SK-N-SH treated with all-trans-retinoic acid at 6 μM for 48 hours (cell line): Measurements from ENCODE around the gene LDB2.
"Not testable (repeated sequence)": the region's sequence is repeated elsewhere in the genome, so short reads cannot be mapped to it uniquely, and the experiment has no call there.

ENCODE experiments used
- ATAC-seq: fragments of 200-7000 bp; cut with Tn5 transposase; 3 replicates; pipeline ENCODE4 v1.9.1; 2020; ENCODE audit warnings: mild to moderate bottlenecking, moderate library complexity
- ARNTL ChIP-seq: fragments of 450-650 bp; formaldehyde crosslinking; IDR thresholded peaks from 2 replicates; pipeline ENCODE4 v1.5.0; 2020; ENCODE audit warnings: low read depth, mild to moderate bottlenecking, moderate library complexity, borderline replicate concordance
- BACH2 ChIP-seq: fragments of 250-450 bp; sonication (Bioruptor Pico); IDR thresholded peaks from 2 replicates; pipeline ENCODE4 v1.9.0; 2021; ENCODE audit warnings: mild to moderate bottlenecking, borderline replicate concordance
- CREB5 ChIP-seq: fragments of 250-450 bp; sonication (Bioruptor Pico); IDR thresholded peaks from 2 replicates; pipeline ENCODE4 v1.5.1; 2020; ENCODE audit warnings: low read depth, mild to moderate bottlenecking, moderate library complexity
- ESRRG ChIP-seq: fragments of 250-450 bp; sonication (Bioruptor Pico); IDR thresholded peaks from 2 replicates; pipeline ENCODE4 v1.6.1; 2021; ENCODE audit warnings: mild to moderate bottlenecking
- ISL1 ChIP-seq: fragments of 250-450 bp; sonication (Bioruptor Pico); IDR thresholded peaks from 2 replicates; pipeline ENCODE4 v2.1.2; 2022; ENCODE audit warnings: mild to moderate bottlenecking, moderate library complexity
- OSR1 ChIP-seq: fragments of 250-450 bp; sonication (Bioruptor Pico); IDR thresholded peaks from 2 replicates; pipeline ENCODE4 v1.8.0; 2022; ENCODE audit warnings: moderate library complexity, mild to moderate bottlenecking, inconsistent platforms
- PPARA ChIP-seq: fragments of 250-450 bp; sonication (Bioruptor Pico); IDR thresholded peaks from 2 replicates; pipeline ENCODE4 v1.5.0; 2020; ENCODE audit warnings: mild to moderate bottlenecking, borderline replicate concordance
- RARB ChIP-seq: fragments of 250-450 bp; sonication (Bioruptor Pico); IDR thresholded peaks from 2 replicates; pipeline ENCODE4 v1.8.0; 2021; ENCODE audit warnings: mild to moderate bottlenecking, moderate library complexity
- SNAI2 ChIP-seq: fragments of 250-450 bp; sonication (Bioruptor Pico); IDR thresholded peaks from 2 replicates; pipeline ENCODE4 v1.5.0; 2020; ENCODE audit warnings: mild to moderate bottlenecking, moderate library complexity
- TCF4 ChIP-seq: fragments of 250-450 bp; sonication (Bioruptor Pico); IDR thresholded peaks from 2 replicates; pipeline ENCODE4 v1.8.0; 2021; ENCODE audit warnings: mild to moderate bottlenecking, moderate library complexity, borderline replicate concordance
- TOX ChIP-seq: fragments of 250-450 bp; sonication (Bioruptor Pico); IDR thresholded peaks from 2 replicates; pipeline ENCODE4 v1.8.0; 2021; ENCODE audit warnings: mild to moderate bottlenecking, moderate library complexity, borderline replicate concordance
- ZC3H10 ChIP-seq: fragments of 250-450 bp; sonication (Bioruptor Pico); IDR thresholded peaks from 2 replicates; pipeline ENCODE4 v1.5.1; 2021; ENCODE audit warnings: mild to moderate bottlenecking, moderate library complexity
- ZFP3 ChIP-seq: fragments of 250-450 bp; sonication (Bioruptor Pico); IDR thresholded peaks from 2 replicates; pipeline ENCODE4 v1.5.0; 2020; ENCODE audit warnings: mild to moderate bottlenecking, moderate library complexity
- ZFP30 ChIP-seq: fragments of 450-650 bp; formaldehyde crosslinking; IDR thresholded peaks from 2 replicates; pipeline ENCODE4 v1.5.0; 2022; ENCODE audit warnings: mild to moderate bottlenecking, moderate library complexity
- ZNF70 ChIP-seq: fragments of 450-650 bp; formaldehyde crosslinking; IDR thresholded peaks from 2 replicates; pipeline ENCODE4 v1.5.0; 2020; ENCODE audit warnings: mild to moderate bottlenecking, moderate library complexity
- ZNF8 ChIP-seq: fragments of 450-650 bp; formaldehyde crosslinking; IDR thresholded peaks from 2 replicates; pipeline ENCODE4 v1.5.0; 2020; ENCODE audit warnings: mild to moderate bottlenecking, moderate library complexity
- TF ChIP-seq, protein P1 (sequence below): fragments of 250-450 bp; sonication (Bioruptor Pico); IDR thresholded peaks from 2 replicates; pipeline ENCODE4 v1.8.0; 2020; ENCODE audit warnings: mild to moderate bottlenecking, moderate library complexity, borderline replicate concordance
- TF ChIP-seq, protein P2 (sequence below): fragments of 250-450 bp; sonication (Bioruptor Pico); IDR thresholded peaks from 2 replicates; pipeline ENCODE4 v1.5.1; 2021; ENCODE audit warnings: mild to moderate bottlenecking, moderate library complexity
- TF ChIP-seq, protein P3 (sequence below): fragments of 250-450 bp; sonication (Bioruptor Pico); IDR thresholded peaks from 2 replicates; pipeline ENCODE4 v1.5.0; 2020; ENCODE audit warnings: mild to moderate bottlenecking, moderate library complexity
- TF ChIP-seq, protein P4 (sequence below): fragments of 250-450 bp; sonication (Bioruptor Pico); IDR thresholded peaks from 2 replicates; pipeline ENCODE4 v1.8.0; 2021; ENCODE audit warnings: low read depth, mild to moderate bottlenecking, moderate library complexity, borderline replicate concordance

LDB2 gene

DNA sequence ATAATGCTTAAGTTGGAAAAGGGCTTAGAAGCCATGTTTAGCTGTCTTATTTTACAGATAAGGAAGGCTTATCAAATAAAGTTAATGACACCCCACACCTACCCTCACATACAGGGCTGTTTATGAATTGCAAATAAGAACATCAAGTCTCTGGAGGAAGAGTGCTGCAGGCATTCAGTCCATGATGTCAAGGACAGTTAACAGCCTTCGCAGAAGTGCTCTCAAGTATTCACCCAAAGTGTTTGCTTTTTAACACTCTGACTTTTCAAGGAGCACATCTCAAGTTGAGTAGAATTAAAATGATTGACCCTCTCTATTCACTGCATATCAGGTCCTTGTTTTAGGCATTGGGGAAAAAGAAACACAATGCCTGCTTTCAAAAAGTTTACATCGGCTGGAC, 328.7 kb downstream of the LDB2 start (continued):
- TF ChIP-seq, protein P1, sequence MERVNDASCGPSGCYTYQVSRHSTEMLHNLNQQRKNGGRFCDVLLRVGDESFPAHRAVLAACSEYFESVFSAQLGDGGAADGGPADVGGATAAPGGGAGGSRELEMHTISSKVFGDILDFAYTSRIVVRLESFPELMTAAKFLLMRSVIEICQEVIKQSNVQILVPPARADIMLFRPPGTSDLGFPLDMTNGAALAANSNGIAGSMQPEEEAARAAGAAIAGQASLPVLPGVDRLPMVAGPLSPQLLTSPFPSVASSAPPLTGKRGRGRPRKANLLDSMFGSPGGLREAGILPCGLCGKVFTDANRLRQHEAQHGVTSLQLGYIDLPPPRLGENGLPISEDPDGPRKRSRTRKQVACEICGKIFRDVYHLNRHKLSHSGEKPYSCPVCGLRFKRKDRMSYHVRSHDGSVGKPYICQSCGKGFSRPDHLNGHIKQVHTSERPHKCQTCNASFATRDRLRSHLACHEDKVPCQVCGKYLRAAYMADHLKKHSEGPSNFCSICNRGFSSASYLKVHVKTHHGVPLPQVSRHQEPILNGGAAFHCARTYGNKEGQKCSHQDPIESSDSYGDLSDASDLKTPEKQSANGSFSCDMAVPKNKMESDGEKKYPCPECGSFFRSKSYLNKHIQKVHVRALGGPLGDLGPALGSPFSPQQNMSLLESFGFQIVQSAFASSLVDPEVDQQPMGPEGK = no peak
- TF ChIP-seq PPARA (CRISPR knock-in tag) (no peak), ESRRG (CRISPR knock-in tag) (no peak), OSR1 (CRISPR knock-in tag) (no peak)
- TF ChIP-seq, all 23 proteins: peak for 0

GRCh38 chr4:16557316-16557715, 341.1 kb downstream of the LDB2 start:
- not testable (repeated sequence) for ATAC-seq

DNA sequence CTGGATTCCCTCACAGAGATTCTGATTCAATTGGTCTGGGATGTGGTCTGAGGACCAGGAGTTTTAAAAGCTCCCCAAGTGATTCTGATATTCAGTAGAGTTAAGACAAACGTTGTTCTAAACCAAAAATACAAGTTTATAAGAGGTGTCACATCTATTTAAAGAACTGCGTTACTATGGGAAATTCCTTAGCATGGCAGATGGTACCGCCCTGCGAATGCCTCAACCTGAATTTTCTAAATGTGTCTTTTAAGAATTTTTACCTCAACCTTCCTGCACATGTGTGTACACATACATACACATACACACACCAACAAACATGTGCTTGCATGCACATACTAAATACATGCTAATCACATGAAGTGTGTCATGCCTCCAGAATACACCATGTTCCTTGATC, 343.3 kb downstream of the LDB2 start:
- no peak for ATAC-seq
- no peak for TF ChIP-seq RARB (CRISPR knock-in tag)
- no peak for TF ChIP-seq BACH2 (CRISPR knock-in tag)
- TF ChIP-seq ZC3H10 = no peak
- TF ChIP-seq, protein P2, sequence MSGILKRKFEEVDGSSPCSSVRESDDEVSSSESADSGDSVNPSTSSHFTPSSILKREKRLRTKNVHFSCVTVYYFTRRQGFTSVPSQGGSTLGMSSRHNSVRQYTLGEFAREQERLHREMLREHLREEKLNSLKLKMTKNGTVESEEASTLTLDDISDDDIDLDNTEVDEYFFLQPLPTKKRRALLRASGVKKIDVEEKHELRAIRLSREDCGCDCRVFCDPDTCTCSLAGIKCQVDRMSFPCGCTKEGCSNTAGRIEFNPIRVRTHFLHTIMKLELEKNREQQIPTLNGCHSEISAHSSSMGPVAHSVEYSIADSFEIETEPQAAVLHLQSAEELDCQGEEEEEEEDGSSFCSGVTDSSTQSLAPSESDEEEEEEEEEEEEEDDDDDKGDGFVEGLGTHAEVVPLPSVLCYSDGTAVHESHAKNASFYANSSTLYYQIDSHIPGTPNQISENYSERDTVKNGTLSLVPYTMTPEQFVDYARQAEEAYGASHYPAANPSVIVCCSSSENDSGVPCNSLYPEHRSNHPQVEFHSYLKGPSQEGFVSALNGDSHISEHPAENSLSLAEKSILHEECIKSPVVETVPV = no peak

- ATAC-seq = no peak
- no peak for TF ChIP-seq BACH2 (CRISPR knock-in tag)
- TF ChIP-seq, protein P3, sequence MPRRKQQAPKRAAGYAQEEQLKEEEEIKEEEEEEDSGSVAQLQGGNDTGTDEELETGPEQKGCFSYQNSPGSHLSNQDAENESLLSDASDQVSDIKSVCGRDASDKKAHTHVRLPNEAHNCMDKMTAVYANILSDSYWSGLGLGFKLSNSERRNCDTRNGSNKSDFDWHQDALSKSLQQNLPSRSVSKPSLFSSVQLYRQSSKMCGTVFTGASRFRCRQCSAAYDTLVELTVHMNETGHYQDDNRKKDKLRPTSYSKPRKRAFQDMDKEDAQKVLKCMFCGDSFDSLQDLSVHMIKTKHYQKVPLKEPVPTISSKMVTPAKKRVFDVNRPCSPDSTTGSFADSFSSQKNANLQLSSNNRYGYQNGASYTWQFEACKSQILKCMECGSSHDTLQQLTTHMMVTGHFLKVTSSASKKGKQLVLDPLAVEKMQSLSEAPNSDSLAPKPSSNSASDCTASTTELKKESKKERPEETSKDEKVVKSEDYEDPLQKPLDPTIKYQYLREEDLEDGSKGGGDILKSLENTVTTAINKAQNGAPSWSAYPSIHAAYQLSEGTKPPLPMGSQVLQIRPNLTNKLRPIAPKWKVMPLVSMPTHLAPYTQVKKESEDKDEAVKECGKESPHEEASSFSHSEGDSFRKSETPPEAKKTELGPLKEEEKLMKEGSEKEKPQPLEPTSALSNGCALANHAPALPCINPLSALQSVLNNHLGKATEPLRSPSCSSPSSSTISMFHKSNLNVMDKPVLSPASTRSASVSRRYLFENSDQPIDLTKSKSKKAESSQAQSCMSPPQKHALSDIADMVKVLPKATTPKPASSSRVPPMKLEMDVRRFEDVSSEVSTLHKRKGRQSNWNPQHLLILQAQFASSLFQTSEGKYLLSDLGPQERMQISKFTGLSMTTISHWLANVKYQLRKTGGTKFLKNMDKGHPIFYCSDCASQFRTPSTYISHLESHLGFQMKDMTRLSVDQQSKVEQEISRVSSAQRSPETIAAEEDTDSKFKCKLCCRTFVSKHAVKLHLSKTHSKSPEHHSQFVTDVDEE (CRISPR knock-in tag) = no peak
- TF ChIP-seq CREB5 (CRISPR knock-in tag) = no peak
- no peak for TF ChIP-seq RARB (CRISPR knock-in tag)
- no peak for TF ChIP-seq SNAI2
- no peak for TF ChIP-seq ZFP30 (CRISPR knock-in tag)
- TF ChIP-seq ESRRG (CRISPR knock-in tag) = no peak
- no peak for TF ChIP-seq ARNTL (CRISPR knock-in tag)
- no peak for TF ChIP-seq ISL1 (CRISPR knock-in tag)
- TF ChIP-seq TCF4 (CRISPR knock-in tag) = no peak
- TF ChIP-seq PPARA (CRISPR knock-in tag) = no peak
- TF ChIP-seq, protein P2 = no peak
- TF ChIP-seq ZFP3 (CRISPR knock-in tag) = no peak
- TF ChIP-seq TOX = no peak
- TF ChIP-seq ZNF70 = no peak
- TF ChIP-seq, protein P4, sequence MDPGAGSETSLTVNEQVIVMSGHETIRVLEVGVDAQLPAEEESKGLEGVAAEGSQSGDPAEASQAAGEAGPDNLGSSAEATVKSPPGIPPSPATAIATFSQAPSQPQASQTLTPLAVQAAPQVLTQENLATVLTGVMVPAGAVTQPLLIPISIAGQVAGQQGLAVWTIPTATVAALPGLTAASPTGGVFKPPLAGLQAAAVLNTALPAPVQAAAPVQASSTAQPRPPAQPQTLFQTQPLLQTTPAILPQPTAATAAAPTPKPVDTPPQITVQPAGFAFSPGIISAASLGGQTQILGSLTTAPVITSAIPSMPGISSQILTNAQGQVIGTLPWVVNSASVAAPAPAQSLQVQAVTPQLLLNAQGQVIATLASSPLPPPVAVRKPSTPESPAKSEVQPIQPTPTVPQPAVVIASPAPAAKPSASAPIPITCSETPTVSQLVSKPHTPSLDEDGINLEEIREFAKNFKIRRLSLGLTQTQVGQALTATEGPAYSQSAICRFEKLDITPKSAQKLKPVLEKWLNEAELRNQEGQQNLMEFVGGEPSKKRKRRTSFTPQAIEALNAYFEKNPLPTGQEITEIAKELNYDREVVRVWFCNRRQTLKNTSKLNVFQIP (CRISPR knock-in tag) = no peak
- TF ChIP-seq ZNF8 = no peak
Observed at GRCh38 chr4:16550531-16550930, 347.9 kb downstream of the LDB2 start.
